Activated T-helper 1 cell treated with Interleukin-2 at 50 U/mL for 16 hours (primary cell): ENCODE data around the gene PLEKHG5.
A peak's percentile ranks its signal among the peaks of the same experiment; 100 is the strongest.
"Not testable (repeated sequence)": the region's sequence is repeated elsewhere in the genome, so short reads cannot be mapped to it uniquely, and the experiment has no call there.

ENCODE experiments used
- DNase-seq: peaks from one replicate; pipeline ENCODE4 v3.0.0-alpha.2; 2020; ENCODE audit warnings: low read depth

Gene PLEKHG5

GRCh38 chr1:6495540-6496364 lies 4.3 kb upstream of the PLEKHG5 start:
- no peak for DNase-seq

GRCh38 chr1:6495041-6495441 lies 3.6 kb upstream of the PLEKHG5 start:
- no peak for DNase-seq

GRCh38 chr1:6494627-6495026 lies 3.2 kb upstream of the PLEKHG5 start:
- no peak for DNase-seq

GRCh38 chr1:6493834-6494223 lies 2.4 kb upstream of the PLEKHG5 start:
- not testable (repeated sequence) for DNase-seq

GRCh38 chr1:6491966-6492365 lies 499 bp upstream of the PLEKHG5 start:
- DNase-seq: no peak

GRCh38 chr1:6491081-6491449 lies 402 bp downstream of the PLEKHG5 start:
- DNase-seq: no peak

- peak; percentile 20 for DNase-seq
Observed at GRCh38 chr1:6490181-6491080, 1.0 kb downstream of the PLEKHG5 start.

GRCh38 chr1:6489799-6490180 lies 1.7 kb downstream of the PLEKHG5 start:
- peak; percentile 68 for DNase-seq

GRCh38 chr1:6489383-6489765 lies 2.1 kb downstream of the PLEKHG5 start:
- no peak for DNase-seq

- no peak for DNase-seq
Observed at GRCh38 chr1:6488602-6489382, 2.7 kb downstream of the PLEKHG5 start.

- no peak for DNase-seq
Observed at GRCh38 chr1:6487804-6488484, 3.5 kb downstream of the PLEKHG5 start.

GRCh38 chr1:6486433-6487011 lies 4.9 kb downstream of the PLEKHG5 start:
- peak; percentile 72 for DNase-seq

GRCh38 chr1:6485168-6486101 lies 6.0 kb downstream of the PLEKHG5 start:
- no peak for DNase-seq

- DNase-seq: no peak
Observed at GRCh38 chr1:6484826-6485167, 6.7 kb downstream of the PLEKHG5 start.

- no peak for DNase-seq
Observed at GRCh38 chr1:6483761-6484117, 7.7 kb downstream of the PLEKHG5 start.

GRCh38 chr1:6483017-6483760 lies 8.3 kb downstream of the PLEKHG5 start:
- DNase-seq: no peak

GRCh38 chr1:6481820-6482219 lies 9.6 kb downstream of the PLEKHG5 start:
- DNase-seq: no peak

- no peak for DNase-seq
Observed at GRCh38 chr1:6477039-6477820, 14.2 kb downstream of the PLEKHG5 start.

- DNase-seq: no peak
Observed at GRCh38 chr1:6476483-6476882, 15.0 kb downstream of the PLEKHG5 start.
